GM18517 (cell line): ENCODE measurements around the gene SMG1.
"Not testable (repeated sequence)": the region's sequence is repeated elsewhere in the genome, so short reads cannot be mapped to it uniquely, and the experiment has no call there.

Experiments
- ATAC-seq: cut with Tn5 transposase; IDR thresholded peaks from one replicate; pipeline ENCODE4 v1.9.1; 2021; ENCODE audit warnings: mild to moderate bottlenecking, moderate library complexity; ENCODE audit not compliant: unreplicated experiment

SMG1 gene

DNA sequence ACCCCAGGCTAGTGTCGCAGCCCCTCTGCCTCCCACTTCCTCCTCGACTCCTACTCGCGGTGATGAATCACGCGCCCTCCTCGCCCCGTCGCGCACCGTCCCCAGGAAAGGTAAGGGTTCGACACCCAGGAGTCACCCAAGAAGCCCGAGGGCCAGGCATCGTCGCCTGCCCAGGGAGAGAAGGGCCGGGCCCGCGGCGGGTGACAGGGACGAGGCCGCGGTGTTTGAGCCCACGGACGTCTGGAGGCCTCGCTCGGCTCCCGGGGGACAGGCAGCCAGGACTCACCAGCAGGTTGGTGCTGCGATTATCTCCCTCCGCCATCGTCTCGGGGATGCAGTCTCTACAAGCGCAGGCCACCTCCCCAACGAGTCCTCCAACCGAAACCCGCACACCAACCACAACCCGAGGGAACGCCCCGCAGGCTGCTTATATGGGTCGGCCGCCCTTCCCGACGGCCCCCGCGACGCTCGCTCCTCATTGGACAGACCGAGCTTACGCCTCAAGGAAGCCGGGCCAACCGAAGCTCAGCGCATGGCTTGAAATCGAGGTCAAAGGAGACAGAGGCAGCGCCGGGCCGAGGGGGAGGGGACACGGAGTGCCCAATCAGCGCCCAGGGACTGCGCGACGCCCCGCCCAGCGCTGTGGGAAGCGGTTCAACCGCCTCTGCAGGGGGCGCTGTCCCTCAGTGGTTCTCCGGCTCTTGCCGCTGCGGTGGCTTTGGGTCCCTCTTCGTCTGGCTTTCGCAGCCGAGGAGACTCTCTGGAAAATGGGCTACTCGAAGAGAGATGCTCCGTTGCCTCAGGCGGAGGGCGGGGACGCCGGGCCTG lies 124.8 kb downstream of the SMG1 start, which contains the start of gene ARL6IP1:
Gene ARL6IP1, minus strand, starts transcription at position 405 of the 828 bp plus-strand sequence. Its CDS starts 83 bp downstream, at position 322.
- peak; percentile 91 for ATAC-seq

GRCh38 chr16:18800775-18801144 lies 125.4 kb downstream of the SMG1 start:
- ATAC-seq: no peak

- ATAC-seq: no peak
Measured at GRCh38 chr16:18800293-18800692, 125.9 kb downstream of the SMG1 start.

- no peak for ATAC-seq
Measured at GRCh38 chr16:18799500-18799899, 126.7 kb downstream of the SMG1 start.

DNA sequence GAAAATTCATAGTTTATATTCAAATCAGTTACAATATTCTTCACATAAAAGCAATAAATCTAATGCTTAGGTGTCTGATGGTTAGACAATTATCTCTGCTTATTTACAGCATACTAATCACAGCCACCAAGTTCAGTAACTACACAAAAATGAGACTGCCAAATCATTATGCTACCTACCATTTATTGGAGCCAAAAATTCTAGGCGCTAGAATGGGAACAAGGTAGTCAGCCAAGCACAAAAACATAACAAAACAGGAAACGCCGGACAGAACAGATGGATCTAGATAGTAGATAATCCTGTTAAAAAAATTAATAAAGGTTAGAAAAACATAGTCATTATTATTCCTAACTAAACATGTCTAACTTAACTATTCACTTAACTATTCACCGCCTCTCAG lies 128.5 kb downstream of the SMG1 start:
- ATAC-seq: no peak

GRCh38 chr16:18796377-18796776 lies 129.8 kb downstream of the SMG1 start:
- ATAC-seq: no peak

DNA sequence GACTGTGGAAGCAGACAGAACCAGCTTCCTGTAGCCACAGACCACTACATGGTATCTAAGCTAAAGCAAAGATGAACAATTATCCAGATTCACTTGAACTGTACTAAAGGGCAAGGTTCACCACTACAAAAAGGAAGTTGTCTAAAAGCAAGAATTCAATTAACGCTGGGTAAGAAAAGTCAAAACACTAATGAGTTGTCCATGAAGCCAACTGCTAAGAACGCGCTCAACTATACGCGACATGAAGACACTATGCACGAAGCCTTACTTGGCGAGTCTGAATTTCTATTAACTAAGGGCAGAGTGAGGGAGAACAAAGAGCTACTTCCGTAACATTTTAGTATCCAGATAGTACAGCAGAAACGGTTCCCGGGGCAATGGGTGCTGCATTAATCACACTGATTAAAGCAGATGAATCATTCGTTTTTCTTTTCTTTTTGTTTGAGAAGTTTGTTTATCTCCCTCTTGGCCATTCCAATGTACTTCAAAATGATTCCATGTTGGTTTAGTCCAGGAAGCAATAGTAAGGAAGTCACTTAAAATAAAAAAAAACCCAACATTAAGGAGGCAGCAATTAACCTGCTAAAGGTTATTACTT lies 133.3 kb downstream of the SMG1 start:
- no peak for ATAC-seq

DNA sequence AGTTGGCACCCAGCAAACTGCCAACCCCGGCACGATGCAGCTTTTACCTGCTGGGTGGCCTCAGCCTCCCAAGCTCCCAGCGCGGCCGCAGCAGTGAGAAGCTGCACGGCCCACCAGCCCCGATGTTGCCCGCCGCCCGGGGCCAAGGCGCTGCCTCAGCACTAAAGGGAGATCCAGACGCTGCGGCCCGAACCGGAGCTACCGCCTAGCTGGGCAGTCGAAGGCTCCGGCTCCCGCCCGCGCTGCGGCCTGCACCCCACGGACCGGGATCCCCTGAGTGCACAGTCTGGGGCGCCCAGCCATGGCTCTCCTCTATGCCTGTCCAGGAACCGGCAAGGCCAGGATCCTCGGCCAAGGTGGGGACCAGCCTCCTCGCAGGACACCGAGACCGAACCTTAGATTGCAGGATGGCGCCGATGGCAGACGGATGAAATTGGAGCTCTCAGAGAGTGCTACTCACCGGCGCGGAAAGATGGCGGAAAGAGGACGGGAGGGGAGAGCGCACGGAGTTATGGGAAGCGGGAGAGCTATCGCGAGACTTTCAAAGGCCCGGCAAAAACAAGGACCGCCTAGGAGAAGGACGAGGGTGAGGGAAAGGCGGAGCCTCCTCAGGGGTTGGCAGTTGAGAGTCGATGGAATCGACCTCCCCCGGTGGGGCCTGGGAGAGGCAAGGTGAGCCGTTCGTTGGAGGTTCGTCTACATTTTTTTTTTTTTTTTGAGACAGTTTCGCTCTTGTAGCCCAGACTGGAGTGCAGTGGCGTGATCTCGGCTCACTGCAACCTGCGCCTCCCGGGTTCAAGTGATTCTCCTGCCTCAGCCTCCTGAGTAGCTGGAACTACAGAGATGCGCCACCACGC lies 136.1 kb downstream of the SMG1 start, which contains the start of gene RPS15A:
Gene RPS15A, minus strand, starts transcription at position 485 of the 857 bp plus-strand sequence. CDS start 1,221 bp downstream, outside the sequence.
- ATAC-seq: peak; percentile 90

GRCh38 chr16:18789515-18789849 lies 136.7 kb downstream of the SMG1 start:
- ATAC-seq: no peak

- no peak for ATAC-seq
Measured at GRCh38 chr16:18788828-18789514, 137.2 kb downstream of the SMG1 start.

GRCh38 chr16:18784917-18785623 lies 141.1 kb downstream of the SMG1 start:
- no peak for ATAC-seq

- ATAC-seq: no peak
Measured at GRCh38 chr16:18783430-18784341, 142.5 kb downstream of the SMG1 start.

GRCh38 chr16:18782697-18783429 lies 143.3 kb downstream of the SMG1 start:
- ATAC-seq: no peak

- not testable (repeated sequence) for ATAC-seq
Measured at GRCh38 chr16:18781232-18781631, 145.0 kb downstream of the SMG1 start.

- ATAC-seq: not testable (repeated sequence)
Measured at GRCh38 chr16:18780460-18781026, 145.7 kb downstream of the SMG1 start.

- ATAC-seq: not testable (repeated sequence)
Measured at GRCh38 chr16:18777664-18778063, 148.5 kb downstream of the SMG1 start.

DNA sequence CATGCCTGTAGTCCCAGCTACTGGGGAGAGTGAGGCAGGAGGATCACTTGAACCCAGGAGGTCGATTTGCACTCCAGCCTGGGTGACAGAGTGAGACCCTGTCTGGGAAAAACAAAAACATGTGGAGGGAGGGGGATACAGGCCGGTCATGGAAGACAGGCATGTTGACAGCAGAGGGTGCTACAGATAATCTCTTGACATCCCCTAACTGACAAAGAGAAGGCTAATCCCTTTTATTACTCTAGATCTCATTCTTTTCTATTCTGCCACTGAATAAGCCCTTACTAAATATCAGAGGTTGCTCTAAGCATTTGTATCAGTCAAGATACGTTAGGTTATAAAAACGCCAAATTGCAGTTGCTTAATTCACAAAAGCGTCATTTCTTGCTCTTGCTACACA lies 149.9 kb downstream of the SMG1 start:
- not testable (repeated sequence) for ATAC-seq

GRCh38 chr16:18774651-18775050 lies 151.6 kb downstream of the SMG1 start:
- ATAC-seq: not testable (repeated sequence)
